HFFc6 (cell line): ENCODE data around the gene NDUFB2. TPM values are rescaled to one million over a fixed set of nuclear protein-coding genes. Genes with fewer than 3 reads are reported as not detected.

Experiments
- DNase-seq: peaks from one replicate; pipeline ENCODE4 v3.0.0-alpha.2; 2018
- H3K27ac Mint-ChIP-seq: 2 replicates; pipeline ENCODE4 v1.8.0; 2020; ENCODE audit warnings: mild to moderate bottlenecking, mixed read lengths
- H3K27me3 Mint-ChIP-seq: 2 replicates; pipeline ENCODE4 v1.8.0; 2021; ENCODE audit warnings: mild to moderate bottlenecking, moderate library complexity, mixed read lengths; ENCODE audit not compliant: insufficient read depth
- H3K36me3 Mint-ChIP-seq: 2 replicates; pipeline ENCODE4 v1.8.0; 2021; ENCODE audit warnings: low read depth, mixed read lengths
- H3K4me1 Mint-ChIP-seq: 2 replicates; pipeline ENCODE4 v1.8.0; 2020; ENCODE audit warnings: low read depth, mixed read lengths
- H3K4me3 Mint-ChIP-seq: 2 replicates; pipeline ENCODE4 v1.8.0; 2020; ENCODE audit warnings: mild to moderate bottlenecking, moderate library complexity, mixed read lengths
- H3K9me3 Mint-ChIP-seq: 2 replicates; pipeline ENCODE4 v1.8.0; 2020; ENCODE audit warnings: mild to moderate bottlenecking, mixed read lengths
- CTCF ChIP-seq: fragments of 200-600 bp; sonication (generic); IDR thresholded peaks from 2 replicates; pipeline ENCODE4 v1.5.0; 2021; ENCODE audit warnings: antibody characterized with exemption, mild to moderate bottlenecking
- total RNA-seq, 6 experiments: library from RNA; stranded (reverse); fragmentation: NEBNext Ultra II Directional; extraction: Animal tissue kit (Norgen Biotek cat#: 25700); gene quantifications; 2 replicates in 1 of 6; 3 replicates in 5 of 6; pipeline ENCODE4 v1.2.3, GENCODE V29; 2021

The NDUFB2 gene
- total RNA-seq, 6 experiments from 2014 or later: 176 to 254 (median 205) TPM

GRCh38 chr7:140723006-140723405 lies 26.5 kb downstream of the NDUFB2 start:
- Mint-ChIP-seq H3K4me1 (peaks cover 19% of the 10 kb centered on the region), H3K27me3 (no peaks in the 10 kb centered on the region), H3K36me3 (no peaks in the 10 kb centered on the region), H3K27ac (no peak overlapping the region), H3K9me3 (no peaks in the 10 kb centered on the region), H3K4me3 (no peak overlapping the region)
- TF ChIP-seq CTCF: no peak
- no peak for DNase-seq

DNA sequence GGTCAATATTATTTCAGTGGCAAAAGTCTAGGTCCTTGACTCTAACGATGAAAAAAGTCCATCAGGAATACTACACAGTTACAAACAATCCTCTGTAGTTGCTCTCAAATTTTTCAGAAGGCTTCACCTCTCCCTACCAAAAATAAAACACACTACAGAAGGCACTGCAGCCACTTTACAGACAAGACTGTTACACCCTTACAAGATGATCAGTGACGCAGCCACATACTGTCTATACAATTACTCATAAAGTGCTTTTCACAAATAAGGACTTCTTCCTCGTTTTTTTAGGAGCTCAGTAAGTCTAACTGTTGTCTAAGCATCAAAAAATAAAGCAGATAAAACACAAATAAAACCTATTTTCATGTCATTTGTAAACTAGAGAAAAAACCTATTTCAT lies 27.1 kb downstream of the NDUFB2 start:
- DNase-seq: no peak
- no peaks in the 10 kb centered on the region for H3K36me3 Mint-ChIP-seq
- no peaks in the 10 kb centered on the region for H3K9me3 Mint-ChIP-seq
- H3K27me3 Mint-ChIP-seq: no peaks in the 10 kb centered on the region
- no peak overlapping the region for H3K27ac Mint-ChIP-seq
- no peak for TF ChIP-seq CTCF
- no peak overlapping the region for H3K4me3 Mint-ChIP-seq
- H3K4me1 Mint-ChIP-seq: peaks cover 25% of the 10 kb centered on the region

GRCh38 chr7:140724706-140725105 lies 28.2 kb downstream of the NDUFB2 start:
- no peak for DNase-seq
- Mint-ChIP-seq H3K4me1 (peaks cover 25% of the 10 kb centered on the region), H3K36me3 (no peaks in the 10 kb centered on the region), H3K27me3 (no peaks in the 10 kb centered on the region), H3K4me3 (no peak overlapping the region), H3K9me3 (no peaks in the 10 kb centered on the region), H3K27ac (no peak overlapping the region)
- no peak for TF ChIP-seq CTCF

GRCh38 chr7:140726281-140726680 lies 29.8 kb downstream of the NDUFB2 start:
- Mint-ChIP-seq H3K27ac (no peak overlapping the region), H3K4me3 (no peak overlapping the region), H3K4me1 (peaks cover 22% of the 10 kb centered on the region), H3K36me3 (no peaks in the 10 kb centered on the region), H3K9me3 (no peaks in the 10 kb centered on the region), H3K27me3 (no peaks in the 10 kb centered on the region)
- DNase-seq: peak; percentile 9
- TF ChIP-seq CTCF: peak; percentile 61

- Mint-ChIP-seq H3K27me3 (no peaks in the 10 kb centered on the region), H3K36me3 (peaks cover 4% of the 10 kb centered on the region; the same call in 1 of the 2 replicates), H3K4me1 (peaks cover 21% of the 10 kb centered on the region), H3K27ac (no peak overlapping the region), H3K9me3 (no peaks in the 10 kb centered on the region), H3K4me3 (no peak overlapping the region)
- no peak for DNase-seq
- no peak for TF ChIP-seq CTCF
Measured at GRCh38 chr7:140732416-140732815, 35.9 kb downstream of the NDUFB2 start.

DNA sequence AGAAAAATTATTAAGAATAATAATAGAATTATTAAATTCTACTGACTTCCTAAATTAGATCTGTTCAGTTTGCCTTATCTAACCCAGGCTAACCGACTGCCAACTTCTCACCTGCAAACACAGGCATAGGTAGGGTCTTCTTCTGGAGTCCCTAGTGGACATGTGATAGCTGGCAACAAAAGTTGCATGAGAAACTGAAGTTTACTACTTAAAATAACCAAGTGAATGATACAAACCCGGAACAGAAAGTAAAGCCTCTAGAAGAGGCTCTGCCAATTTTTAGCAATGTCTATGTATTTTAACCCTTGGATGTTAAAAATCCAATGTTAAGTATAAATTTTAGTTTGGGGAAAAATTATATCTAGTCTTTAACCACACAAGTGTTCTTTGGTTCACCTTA lies 37.6 kb downstream of the NDUFB2 start:
- DNase-seq: no peak
- Mint-ChIP-seq H3K27me3 (no peaks in the 10 kb centered on the region), H3K4me1 (peaks cover 7% of the 10 kb centered on the region), H3K9me3 (no peaks in the 10 kb centered on the region), H3K4me3 (no peak overlapping the region), H3K36me3 (peaks cover 4% of the 10 kb centered on the region; the same call in 1 of the 2 replicates), H3K27ac (no peak overlapping the region)
- TF ChIP-seq CTCF: no peak
